Ishikawa (cell line): Measurements from ENCODE around the gene GLYATL3.

ENCODE experiments used
- RAD21 ChIP-seq: IDR thresholded peaks from 2 replicates; pipeline ENCODE4 v1.6.1; 2012; ENCODE audit warnings: low read depth
- TAF1 ChIP-seq: IDR thresholded peaks from 2 replicates; pipeline ENCODE4 v1.6.1; 2012; ENCODE audit warnings: low read depth, mild to moderate bottlenecking
- ZBTB7A ChIP-seq: IDR thresholded peaks from 2 replicates; pipeline ENCODE4 v1.6.1; 2012; ENCODE audit warnings: low read depth

DNA sequence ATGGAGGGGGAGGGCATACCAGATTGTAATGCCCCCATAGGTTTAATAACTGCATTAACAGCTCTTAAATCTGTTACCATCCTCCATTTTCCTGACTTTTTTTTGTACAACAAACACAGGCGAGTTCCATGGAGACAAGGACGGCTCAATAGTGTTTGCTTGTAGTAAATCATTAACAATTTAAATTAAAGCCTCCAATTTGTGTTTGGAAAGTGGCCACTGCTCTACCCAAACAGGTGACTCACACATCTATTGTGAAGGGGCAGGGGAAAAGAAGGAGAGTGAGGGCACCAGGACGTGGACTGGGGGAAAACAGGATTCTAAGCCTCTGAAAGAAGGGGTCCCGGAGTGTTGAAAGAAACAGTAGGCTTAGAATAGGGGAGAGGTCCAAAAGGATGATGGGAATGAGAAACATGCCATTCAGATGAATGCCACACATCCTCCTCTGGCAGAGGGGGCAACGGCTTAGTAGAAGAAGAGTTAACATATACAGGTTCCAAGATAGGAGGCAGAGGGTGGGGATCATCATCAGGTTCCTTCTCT is 6.9 kb downstream of the GLYATL3 start:
- TF ChIP-seq TAF1 (no peak), RAD21 (no peak), ZBTB7A (no peak)
